ENCODE results near the gene IL1RN.

The IL1RN gene

DNA sequence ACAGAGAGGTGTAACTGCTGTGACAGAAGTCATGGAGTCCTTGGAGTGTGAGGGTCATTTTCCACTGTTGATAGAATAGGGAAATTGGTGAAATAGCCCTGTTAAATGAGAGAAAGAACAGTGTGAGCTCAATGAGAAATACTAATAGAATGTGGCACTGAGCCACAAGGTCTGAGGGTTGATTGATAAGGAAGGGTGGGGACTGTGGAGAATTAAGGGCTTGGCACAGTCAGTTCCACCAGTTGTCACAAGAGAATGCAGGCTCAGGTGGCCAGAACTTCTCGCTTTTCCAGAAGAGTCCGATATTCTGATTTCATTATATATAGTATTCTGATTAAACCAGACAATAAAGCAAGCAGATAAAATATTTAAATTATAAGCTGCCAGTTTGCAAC is 9.1 kb upstream of the IL1RN start:
- TF ChIP-seq, protein P1, sequence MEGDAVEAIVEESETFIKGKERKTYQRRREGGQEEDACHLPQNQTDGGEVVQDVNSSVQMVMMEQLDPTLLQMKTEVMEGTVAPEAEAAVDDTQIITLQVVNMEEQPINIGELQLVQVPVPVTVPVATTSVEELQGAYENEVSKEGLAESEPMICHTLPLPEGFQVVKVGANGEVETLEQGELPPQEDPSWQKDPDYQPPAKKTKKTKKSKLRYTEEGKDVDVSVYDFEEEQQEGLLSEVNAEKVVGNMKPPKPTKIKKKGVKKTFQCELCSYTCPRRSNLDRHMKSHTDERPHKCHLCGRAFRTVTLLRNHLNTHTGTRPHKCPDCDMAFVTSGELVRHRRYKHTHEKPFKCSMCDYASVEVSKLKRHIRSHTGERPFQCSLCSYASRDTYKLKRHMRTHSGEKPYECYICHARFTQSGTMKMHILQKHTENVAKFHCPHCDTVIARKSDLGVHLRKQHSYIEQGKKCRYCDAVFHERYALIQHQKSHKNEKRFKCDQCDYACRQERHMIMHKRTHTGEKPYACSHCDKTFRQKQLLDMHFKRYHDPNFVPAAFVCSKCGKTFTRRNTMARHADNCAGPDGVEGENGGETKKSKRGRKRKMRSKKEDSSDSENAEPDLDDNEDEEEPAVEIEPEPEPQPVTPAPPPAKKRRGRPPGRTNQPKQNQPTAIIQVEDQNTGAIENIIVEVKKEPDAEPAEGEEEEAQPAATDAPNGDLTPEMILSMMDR (conservative IDR thresholded peaks at IDR 0.05; ENCODE audit: control insufficient read depth, insufficient read depth, low read depth, low read length), result no peak

DNA sequence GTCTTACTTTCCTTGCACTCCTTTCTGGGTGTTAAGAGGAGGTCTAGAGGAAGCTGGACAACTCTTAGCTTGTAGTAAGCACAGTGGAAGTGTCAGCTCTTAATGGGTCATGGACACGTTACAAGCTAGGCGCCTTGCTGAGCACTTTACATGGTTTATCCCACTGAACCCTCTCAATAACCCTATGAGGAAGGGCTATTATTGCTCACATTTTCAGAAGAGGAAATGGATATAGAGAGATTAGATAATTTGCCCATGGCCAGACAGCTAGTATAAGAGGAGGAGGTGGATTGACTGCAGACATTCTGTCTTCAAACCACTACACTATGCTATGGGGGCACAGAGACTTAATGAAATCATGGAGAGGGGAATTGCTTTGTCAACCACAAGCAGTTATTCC is 8.3 kb upstream of the IL1RN start:
- TF ChIP-seq, protein P1 (conservative IDR thresholded peaks at IDR 0.05; ENCODE audit: control insufficient read depth, insufficient read depth, low read depth, low read length), result no peak
- DNase-seq (ENCODE audit: low read depth), result no peak
- H3K4me3 ChIP-seq (ENCODE audit: control insufficient read depth, low read depth, low read length), result no peak overlapping the region

More for the DNA sequence above, 9.1 kb upstream of the IL1RN start:
- no peak overlapping the region for H3K4me3 ChIP-seq (ENCODE audit: control insufficient read depth, low read depth, low read length)
- no peak for DNase-seq (ENCODE audit: low read depth)

DNA sequence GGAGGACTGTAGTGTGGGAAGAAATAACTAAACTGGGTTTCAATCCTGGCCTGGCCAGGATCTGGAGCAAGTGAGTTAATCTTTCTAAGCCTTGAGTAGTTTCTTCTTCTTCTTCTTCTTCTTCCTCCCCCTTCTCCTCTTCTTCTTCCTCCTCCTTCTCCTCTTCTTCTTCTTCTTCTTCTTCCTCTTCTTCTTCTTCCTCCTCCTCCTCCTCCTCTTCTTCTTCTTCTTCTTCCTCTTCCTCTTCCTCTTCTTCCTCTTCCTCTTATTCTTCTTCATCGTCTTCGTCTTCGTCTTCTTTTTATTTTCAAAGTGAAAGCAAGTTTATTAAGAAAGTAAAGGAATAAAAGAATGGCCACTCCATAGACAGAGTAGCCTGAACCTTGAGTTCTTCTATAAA is 6.5 kb upstream of the IL1RN start:
- TF ChIP-seq, protein P1 (conservative IDR thresholded peaks at IDR 0.05; ENCODE audit: control insufficient read depth, insufficient read depth, low read depth, low read length), result no peak
- H3K4me3 ChIP-seq (ENCODE audit: control insufficient read depth, low read depth, low read length), result no peak overlapping the region

DNA sequence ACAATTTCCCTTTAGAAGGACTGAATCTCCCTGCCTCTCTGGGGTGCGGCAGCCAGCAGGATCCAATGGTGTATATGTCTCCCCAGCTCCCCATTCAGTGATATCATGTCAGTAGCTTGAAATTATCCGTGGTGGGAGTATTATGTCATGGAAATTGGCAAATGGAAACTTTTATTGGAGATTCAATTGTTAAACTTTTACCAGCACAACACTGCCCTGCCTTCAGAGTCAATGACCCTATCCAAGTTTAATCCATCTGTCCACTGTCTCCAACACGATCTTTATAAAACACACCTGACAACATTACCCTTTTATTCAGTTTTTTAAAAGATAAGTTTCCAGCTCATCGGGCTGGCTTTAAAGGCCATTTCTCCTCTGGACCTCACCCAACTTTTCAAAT is 5.0 kb upstream of the IL1RN start:
- DNase-seq (ENCODE audit: low read depth), result no peak
- TF ChIP-seq, protein P1 (conservative IDR thresholded peaks at IDR 0.05; ENCODE audit: control insufficient read depth, insufficient read depth, low read depth, low read length), result no peak
- H3K4me3 ChIP-seq (ENCODE audit: control insufficient read depth, low read depth, low read length), result no peak overlapping the region

More for the DNA sequence above, 6.5 kb upstream of the IL1RN start:
- DNase-seq (ENCODE audit: low read depth), result no peak

DNA sequence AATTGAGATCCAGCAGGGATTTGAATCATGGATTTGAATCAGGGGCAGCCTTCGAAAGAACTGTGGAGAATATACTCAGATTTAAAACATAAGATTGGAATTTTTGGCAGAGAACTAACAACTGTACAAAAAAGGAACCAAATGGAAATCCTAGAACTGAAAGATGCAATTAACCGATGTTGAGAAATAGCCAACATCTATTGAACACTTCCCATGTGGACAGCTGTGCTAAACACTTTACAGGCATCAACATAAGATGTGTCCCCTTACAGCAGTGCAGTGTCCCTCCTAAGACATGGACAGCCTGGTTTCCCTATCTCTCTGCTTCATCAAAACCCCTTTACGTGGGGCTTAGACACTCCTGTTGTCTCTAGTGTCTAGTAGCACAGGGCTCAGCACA is 3.7 kb upstream of the IL1RN start:
- H3K4me3 ChIP-seq (ENCODE audit: control insufficient read depth, low read depth, low read length), result no peak overlapping the region
- no peak for DNase-seq (ENCODE audit: low read depth)
- TF ChIP-seq, protein P1 (conservative IDR thresholded peaks at IDR 0.05; ENCODE audit: control insufficient read depth, insufficient read depth, low read depth, low read length), result no peak

DNA sequence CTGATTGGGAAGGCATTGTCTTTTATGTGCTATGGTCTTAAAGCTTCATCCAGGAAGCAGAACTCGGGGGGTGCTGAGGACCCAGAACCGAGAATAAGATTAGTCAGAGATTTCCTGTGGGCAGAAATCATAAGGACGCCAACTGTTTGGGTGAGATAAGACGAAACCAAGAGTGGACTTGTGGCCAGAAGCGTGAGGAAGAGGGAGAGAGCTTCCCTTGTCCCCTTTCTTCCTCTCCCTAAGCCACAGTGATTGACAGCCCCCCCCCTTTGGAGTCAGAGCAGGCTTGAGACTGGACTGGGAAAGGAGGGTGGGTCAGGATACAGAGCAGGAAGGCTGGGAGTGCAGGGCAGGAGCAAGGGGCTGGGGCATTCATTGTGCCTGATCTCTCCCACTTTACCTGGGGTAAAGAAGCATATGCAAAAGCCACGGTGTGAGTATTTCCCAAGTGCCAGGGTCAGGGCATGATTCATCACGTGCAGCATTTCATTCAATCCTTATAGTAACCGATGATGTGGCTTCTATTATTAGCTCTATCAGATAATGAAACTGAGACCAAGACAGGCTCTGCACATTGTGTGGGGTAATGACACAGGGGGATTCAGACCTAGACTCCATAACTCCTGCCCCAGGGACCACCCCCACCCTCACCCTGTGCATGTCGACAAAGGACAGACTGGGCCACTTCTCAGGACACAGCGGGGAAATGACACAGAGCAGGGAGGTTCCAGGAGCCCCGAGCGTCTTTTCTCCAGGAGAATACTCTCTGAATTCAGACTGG is 3.0 kb upstream of the IL1RN start:
- TF ChIP-seq, protein P1 (conservative IDR thresholded peaks at IDR 0.05; ENCODE audit: control insufficient read depth, insufficient read depth, low read depth, low read length), result no peak
- H3K4me3 ChIP-seq (ENCODE audit: control insufficient read depth, low read depth, low read length), result no peak overlapping the region
- DNase-seq (ENCODE audit: low read depth), result peak; percentile 53
